Fibroblast of skin of scalp (primary cell): ENCODE results near the gene TMC2.
"Not testable (repeated sequence)": the region's sequence is repeated elsewhere in the genome, so short reads cannot be mapped to it uniquely, and the experiment has no call there.

Source experiments
- DNase-seq: peaks from one replicate; pipeline ENCODE4 v3.0.0-alpha.2; 2013

The TMC2 gene

GRCh38 chr20:2524709-2525506, 11.5 kb upstream of the TMC2 start:
- DNase-seq: peak; percentile 79

- not testable (repeated sequence) for DNase-seq
Observed at GRCh38 chr20:2526218-2526583, 10.2 kb upstream of the TMC2 start.

GRCh38 chr20:2527762-2528161, 8.6 kb upstream of the TMC2 start:
- DNase-seq: no peak

GRCh38 chr20:2528671-2529271, 7.6 kb upstream of the TMC2 start:
- no peak for DNase-seq

GRCh38 chr20:2533118-2533517, 3.3 kb upstream of the TMC2 start:
- DNase-seq: no peak

- no peak for DNase-seq
Observed at GRCh38 chr20:2535711-2536559, 438 bp upstream of the TMC2 start.

GRCh38 chr20:2537101-2537500, 728 bp downstream of the TMC2 start:
- DNase-seq: no peak

- DNase-seq: no peak
Observed at GRCh38 chr20:2538356-2538755, 2.0 kb downstream of the TMC2 start.

GRCh38 chr20:2538931-2539720, 2.8 kb downstream of the TMC2 start:
- no peak for DNase-seq

GRCh38 chr20:2541940-2542339, 5.6 kb downstream of the TMC2 start:
- DNase-seq: no peak

- DNase-seq: no peak
Observed at GRCh38 chr20:2542361-2542760, 6.0 kb downstream of the TMC2 start.

GRCh38 chr20:2544211-2544610, 7.8 kb downstream of the TMC2 start:
- DNase-seq: no peak

- DNase-seq: no peak
Observed at GRCh38 chr20:2545594-2545993, 9.2 kb downstream of the TMC2 start.

- DNase-seq: no peak
Observed at GRCh38 chr20:2557873-2558580, 21.7 kb downstream of the TMC2 start.

- peak; percentile 8 for DNase-seq
Observed at GRCh38 chr20:2558581-2559278, 22.4 kb downstream of the TMC2 start.

GRCh38 chr20:2559279-2559626, 22.9 kb downstream of the TMC2 start:
- DNase-seq: no peak

- DNase-seq: no peak
Observed at GRCh38 chr20:2559651-2560050, 23.3 kb downstream of the TMC2 start.

- DNase-seq: no peak
Observed at GRCh38 chr20:2563116-2563515, 26.7 kb downstream of the TMC2 start.

- DNase-seq: no peak
Observed at GRCh38 chr20:2564406-2564805, 28.0 kb downstream of the TMC2 start.

GRCh38 chr20:2575682-2576081, 39.3 kb downstream of the TMC2 start:
- no peak for DNase-seq

- DNase-seq: no peak
Observed at GRCh38 chr20:2576317-2576727, 39.9 kb downstream of the TMC2 start.
